ENCODE measurements around the gene HLTF. TPM values are rescaled to one million over a fixed set of nuclear protein-coding genes. Genes with fewer than 3 reads are reported as not detected.
A peak's percentile ranks its signal among the peaks of the same experiment; 100 is the strongest.
"Not testable (repeated sequence)": the region's sequence is repeated elsewhere in the genome, so short reads cannot be mapped to it uniquely, and the experiment has no call there.

Gene HLTF
- total RNA-seq: 20.2 TPM
- long read RNA-seq, partial matches to known transcripts: 12 of 12 reads
- long read RNA-seq, other reads (novel, unspliced or antisense): 0 of 12 reads

- peak; percentile 94 for DNase-seq (ENCODE audit: low spot score)
Observed at GRCh38 chr3:149086232-149086988, at the start of gene HLTF. Gene HLTF, minus strand, starts transcription at chr3:149086533. Its CDS starts 197 bp downstream, at chr3:149086336.

DNA sequence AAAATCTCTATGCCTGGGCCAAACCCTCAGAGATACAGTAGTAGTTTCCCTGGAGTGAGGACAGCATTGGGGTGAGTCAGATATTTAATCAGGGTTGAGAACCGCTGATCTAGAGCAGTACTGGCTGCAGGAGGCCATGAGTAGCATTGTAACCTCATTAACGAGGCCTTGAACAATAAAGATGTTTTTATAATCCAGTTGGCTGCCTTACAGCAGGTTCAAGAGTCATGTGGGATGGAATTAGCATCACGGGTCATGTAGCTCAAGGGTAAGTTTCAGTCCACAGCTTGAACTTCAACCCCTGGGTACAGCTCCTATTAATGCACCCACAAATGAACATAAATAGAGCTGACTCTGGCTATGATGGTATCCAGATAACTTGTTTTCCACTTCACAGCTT, 48.2 kb upstream of the HLTF start:
- no peak for DNase-seq (ENCODE audit: low spot score)

GRCh38 chr3:149131589-149131988, 45.3 kb upstream of the HLTF start:
- DNase-seq (ENCODE audit: low spot score): no peak

DNA sequence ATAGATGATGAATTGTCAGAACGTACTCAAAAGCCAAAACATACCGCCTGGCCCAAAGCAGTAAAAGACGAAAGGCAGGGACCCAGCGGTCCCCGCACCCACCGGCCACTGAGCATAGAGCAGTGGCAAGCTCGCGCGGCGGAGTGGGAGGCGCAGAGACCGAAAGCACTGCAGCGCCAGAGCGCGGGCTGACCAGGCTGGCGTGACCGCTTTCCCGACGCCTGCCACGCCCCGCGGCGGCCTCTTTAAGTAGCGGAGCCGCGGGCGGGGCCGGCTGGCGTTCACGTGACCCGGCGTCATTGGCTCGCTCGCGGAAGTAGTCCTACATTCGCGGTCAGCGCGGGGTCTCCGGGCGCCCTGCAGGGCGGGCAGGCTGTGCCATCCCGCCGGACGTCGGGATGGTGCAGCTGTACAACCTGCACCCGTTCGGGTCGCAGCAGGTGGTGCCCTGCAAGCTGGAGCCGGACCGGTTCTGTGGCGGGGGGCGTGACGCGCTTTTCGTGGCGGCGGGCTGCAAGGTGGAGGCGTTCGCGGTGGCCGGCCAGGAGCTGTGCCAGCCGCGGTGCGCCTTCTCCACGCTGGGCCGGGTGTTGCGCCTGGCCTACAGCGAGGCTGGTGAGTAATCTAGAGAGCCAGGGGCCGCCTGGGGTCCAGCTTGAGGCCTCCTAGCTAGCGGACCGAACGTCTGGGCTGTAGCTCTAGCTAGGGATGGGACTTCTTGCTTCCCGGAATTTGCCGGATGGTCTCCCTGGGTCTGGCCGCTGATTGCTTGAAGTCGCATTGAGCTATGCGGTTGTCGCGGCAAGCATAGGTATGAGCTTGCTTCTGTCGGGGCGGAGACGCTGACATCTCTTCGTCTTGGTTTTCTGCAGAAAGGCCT, 43.2 kb upstream of the HLTF start, which contains the start of gene HPS3:
Gene HPS3 (plus strand): TSS at position 313 of the 880 bp plus-strand sequence. CDS start 86 bp downstream, at position 399.
- DNase-seq (ENCODE audit: low spot score): peak; percentile 97

- DNase-seq (ENCODE audit: low spot score): no peak
Observed at GRCh38 chr3:149128821-149129220, 42.5 kb upstream of the HLTF start.

GRCh38 chr3:149122721-149123578, 36.6 kb upstream of the HLTF start:
- DNase-seq (ENCODE audit: low spot score): no peak

- no peak for DNase-seq (ENCODE audit: low spot score)
Observed at GRCh38 chr3:149120051-149120972, 34.0 kb upstream of the HLTF start.

- DNase-seq (ENCODE audit: low spot score): no peak
Observed at GRCh38 chr3:149119466-149119865, 33.1 kb upstream of the HLTF start.

- no peak for DNase-seq (ENCODE audit: low spot score)
Observed at GRCh38 chr3:149118724-149119123, 32.4 kb upstream of the HLTF start.

- DNase-seq (ENCODE audit: low spot score): no peak
Observed at GRCh38 chr3:149115114-149115513, 28.8 kb upstream of the HLTF start.

DNA sequence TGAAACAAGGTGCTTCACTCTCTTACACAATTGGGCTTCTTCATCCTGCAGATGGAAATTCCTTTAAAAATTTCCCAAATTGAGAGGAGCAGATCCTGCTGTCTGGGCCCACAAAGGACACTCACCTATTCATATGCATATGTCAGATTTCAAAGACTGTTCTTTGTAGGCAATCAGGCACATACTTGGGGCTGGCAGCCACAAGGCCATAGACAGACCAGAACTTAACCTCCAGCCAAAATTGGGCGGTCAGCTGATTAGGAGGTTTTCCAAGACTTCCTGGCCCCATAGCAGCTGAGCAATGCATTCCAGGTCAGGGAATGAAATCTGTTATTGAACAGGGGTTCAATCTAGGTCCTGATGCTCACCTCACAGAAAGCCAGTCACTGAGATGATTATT, 28.1 kb upstream of the HLTF start:
- no peak for DNase-seq (ENCODE audit: low spot score)

DNA sequence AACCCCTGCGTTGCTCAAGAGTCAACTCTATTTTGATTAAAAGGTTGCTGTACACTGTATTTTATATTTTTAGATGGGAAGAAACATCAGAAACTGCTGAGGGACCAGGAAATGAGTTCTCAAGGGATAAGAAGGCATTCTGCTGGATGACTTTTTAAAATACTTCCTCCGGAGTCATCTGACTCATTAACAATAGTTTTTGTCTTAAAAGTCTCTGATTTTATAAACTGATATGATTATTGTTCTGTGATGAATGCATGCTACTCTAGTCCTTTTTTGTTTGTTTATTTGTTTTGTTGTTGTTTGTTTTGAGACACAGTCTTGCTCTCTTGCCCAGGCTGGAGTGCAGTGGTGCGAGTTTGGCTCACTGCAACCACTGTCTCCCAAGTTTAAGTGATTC, 18.2 kb upstream of the HLTF start:
- no peak for DNase-seq (ENCODE audit: low spot score)

DNA sequence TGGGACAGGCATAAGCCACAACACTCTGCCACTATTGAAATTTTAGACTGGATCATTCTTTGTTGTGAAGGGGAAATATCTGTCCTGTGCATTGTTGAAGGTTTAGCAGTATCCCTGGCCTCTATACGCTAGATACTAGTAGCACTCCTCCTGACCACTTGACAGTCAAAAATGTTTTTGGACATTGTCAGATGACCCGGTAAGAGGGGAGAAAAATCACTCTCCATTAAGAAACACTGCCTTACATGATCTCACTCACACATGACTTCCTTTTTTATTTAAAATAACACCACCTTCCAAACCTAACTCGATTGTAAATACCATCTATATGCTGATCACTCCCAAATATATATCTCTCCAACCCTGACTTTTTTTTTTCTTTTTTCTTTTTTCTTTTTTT, 15.3 kb upstream of the HLTF start:
- no peak for DNase-seq (ENCODE audit: low spot score)

GRCh38 chr3:149101154-149101553, 14.8 kb upstream of the HLTF start:
- no peak for DNase-seq (ENCODE audit: low spot score)

DNA sequence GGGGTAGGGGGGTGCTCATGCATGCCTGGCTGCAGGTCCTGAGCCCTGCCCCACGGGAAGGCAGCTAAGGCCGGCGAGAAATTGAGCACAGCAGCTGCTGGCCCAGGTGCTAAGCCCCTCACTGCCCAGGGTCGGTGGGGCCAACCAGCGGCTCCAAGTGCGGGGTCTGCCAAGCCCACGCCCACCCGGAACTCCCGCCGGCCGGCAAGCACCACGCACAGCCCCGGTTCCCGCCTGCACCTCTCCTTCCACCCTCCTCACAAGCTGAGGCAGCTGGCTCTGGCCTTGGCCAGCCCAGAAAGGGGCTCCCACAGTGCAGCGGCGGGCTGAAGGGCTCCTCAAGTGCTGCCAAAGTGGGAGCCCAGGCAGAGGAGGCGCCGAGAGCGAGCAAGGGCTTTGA, 11.7 kb upstream of the HLTF start:
- DNase-seq (ENCODE audit: low spot score): not testable (repeated sequence)

DNA sequence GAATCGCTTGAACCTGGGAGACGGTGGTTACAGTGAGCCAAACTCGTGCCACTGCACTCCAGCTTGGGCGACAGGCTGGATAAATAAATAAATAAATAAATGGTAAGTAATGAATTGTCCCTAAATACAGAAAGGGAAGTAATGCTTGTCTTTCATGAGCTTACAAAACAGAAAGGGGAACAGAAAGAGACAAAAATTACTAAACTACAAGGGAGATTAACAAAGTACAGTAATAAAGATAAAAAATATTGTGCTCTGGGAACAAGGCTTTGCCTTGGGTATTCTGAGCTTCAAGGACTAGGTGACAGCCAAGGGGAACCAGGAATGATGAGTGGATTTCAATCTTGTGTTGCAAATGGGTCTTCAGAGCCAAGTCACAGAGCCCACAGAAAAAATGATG, 9.2 kb upstream of the HLTF start:
- DNase-seq (ENCODE audit: low spot score): no peak

DNA sequence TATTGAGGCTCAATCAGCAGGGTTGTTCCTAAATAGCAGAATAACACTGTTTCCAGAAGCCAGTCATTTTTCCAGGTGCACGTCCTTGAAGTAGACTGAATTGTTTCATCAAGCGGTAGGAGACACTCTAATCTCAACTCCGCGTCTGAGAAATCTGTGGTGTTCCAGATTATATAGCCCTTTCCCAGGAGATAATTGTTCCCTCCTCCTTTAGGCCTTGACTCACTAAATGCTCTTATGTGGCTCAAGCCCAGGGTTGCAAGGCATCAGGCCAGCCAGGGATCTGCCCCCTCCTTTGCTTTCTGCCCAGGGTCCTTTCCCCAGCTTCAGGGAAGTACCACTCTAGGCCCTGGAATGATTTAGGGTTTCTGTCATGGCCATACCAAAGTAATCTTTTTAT, 5.7 kb upstream of the HLTF start:
- DNase-seq (ENCODE audit: low spot score): no peak

DNA sequence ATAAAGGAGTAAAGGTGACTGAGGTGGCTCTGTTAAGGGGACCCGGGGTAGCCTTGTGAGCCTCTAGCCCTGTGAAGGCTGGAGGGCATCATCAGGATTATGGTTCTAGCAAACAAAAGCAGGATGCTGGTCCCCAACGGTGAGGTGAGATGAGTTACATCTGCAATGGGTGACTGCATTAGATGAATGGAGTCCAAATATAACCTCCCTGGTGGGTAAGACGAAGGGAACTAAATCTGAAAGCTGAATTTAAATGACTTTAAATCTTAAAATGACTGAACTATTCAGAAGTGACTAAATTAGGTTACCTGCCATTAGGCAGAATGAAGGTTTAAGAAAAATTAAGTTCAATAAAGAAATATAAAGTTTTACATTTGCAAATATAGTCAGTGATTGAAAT, 4.6 kb upstream of the HLTF start:
- DNase-seq (ENCODE audit: low spot score): no peak

DNA sequence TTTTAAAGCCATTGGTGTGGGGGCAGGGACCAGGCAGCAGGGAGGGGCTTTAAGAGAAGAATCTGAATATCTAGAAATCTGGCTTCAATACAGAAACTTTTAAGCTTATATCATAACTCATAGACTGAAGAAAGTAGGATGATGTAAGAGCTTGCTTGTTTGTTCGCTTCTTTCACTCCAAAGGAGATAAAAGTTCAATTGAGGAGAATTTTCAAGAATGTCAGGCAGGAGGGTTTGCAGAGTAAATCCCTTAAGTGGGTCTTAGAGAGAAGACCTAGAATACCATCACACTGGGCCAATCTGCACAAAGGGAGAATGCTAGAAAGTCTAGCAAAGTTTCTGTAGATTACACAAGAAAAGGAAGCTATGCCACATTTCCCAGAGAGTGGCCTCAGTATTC, 4.1 kb upstream of the HLTF start:
- no peak for DNase-seq (ENCODE audit: low spot score)

- DNase-seq (ENCODE audit: low spot score): no peak
Observed at GRCh38 chr3:149089395-149089794, 3.1 kb upstream of the HLTF start.

Measured in mesenteric fat pad (tissue), 1 donor.